Measurements from ENCODE around the gene WAC.

DNA sequence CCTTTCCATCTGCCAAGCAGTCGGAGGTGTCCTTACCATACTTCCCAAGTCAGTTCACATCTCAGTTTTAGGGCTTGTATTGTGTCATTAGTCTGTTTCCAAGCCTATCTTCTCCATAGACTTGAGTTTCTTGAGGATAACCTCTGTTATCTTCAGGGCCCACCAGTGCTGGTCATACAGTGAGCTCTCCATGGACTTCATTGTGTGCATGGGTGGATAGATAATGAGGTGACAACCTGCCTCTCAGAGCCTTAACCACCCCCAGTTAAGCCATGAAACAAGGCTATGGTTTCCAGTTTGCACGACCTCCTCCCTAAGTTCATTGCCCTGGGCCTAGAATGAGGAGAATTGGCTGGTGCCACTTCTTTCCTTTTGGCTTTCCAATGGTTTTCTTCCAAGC is 38.5 kb upstream of the WAC start:
- TF ChIP-seq, protein P1, sequence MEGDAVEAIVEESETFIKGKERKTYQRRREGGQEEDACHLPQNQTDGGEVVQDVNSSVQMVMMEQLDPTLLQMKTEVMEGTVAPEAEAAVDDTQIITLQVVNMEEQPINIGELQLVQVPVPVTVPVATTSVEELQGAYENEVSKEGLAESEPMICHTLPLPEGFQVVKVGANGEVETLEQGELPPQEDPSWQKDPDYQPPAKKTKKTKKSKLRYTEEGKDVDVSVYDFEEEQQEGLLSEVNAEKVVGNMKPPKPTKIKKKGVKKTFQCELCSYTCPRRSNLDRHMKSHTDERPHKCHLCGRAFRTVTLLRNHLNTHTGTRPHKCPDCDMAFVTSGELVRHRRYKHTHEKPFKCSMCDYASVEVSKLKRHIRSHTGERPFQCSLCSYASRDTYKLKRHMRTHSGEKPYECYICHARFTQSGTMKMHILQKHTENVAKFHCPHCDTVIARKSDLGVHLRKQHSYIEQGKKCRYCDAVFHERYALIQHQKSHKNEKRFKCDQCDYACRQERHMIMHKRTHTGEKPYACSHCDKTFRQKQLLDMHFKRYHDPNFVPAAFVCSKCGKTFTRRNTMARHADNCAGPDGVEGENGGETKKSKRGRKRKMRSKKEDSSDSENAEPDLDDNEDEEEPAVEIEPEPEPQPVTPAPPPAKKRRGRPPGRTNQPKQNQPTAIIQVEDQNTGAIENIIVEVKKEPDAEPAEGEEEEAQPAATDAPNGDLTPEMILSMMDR (IDR thresholded peaks at IDR 0.05), result no peak
- TF ChIP-seq POLR2A (IDR thresholded peaks at IDR 0.05), result no peak

Measured in esophagus squamous epithelium (tissue), 4 donors.